A673 (cell line): Measurements from ENCODE around the gene PITX3. TPM values are rescaled to one million over a fixed set of nuclear protein-coding genes. Genes with fewer than 3 reads are reported as not detected.

Experiments used
- BruUV-seq: library from RNA; stranded (reverse); fragments of 400-500 nt; replicated peaks from 2 replicates; lab custom pipeline; 2021; lab: Mats Ljungman, UMichigan
- CTCF ChIA-PET: fragments of 300-600 bp; sonication (Branson Sonifier 250); formaldehyde crosslinking; loops from one replicate; lab custom pipeline; 2022; ENCODE audit warnings: antibody characterized with exemption; lab: Charles Lee
- POLR2A ChIA-PET: fragments of 300-600 bp; sonication (Branson Sonifier 250); formaldehyde crosslinking; loops from one replicate; lab custom pipeline; 2022; ENCODE audit warnings: antibody characterized with exemption; ENCODE audit not compliant: low non-redundant PET; lab: Charles Lee
- DNase-seq: peaks from one replicate; pipeline ENCODE4 v3.0.0-alpha.2; 2015; ENCODE audit warnings: low spot score
- H3K27ac ChIP-seq: fragments of 200-600 bp; sonication (generic); 2 replicates; pipeline ENCODE4 v1.5.1; 2016; ENCODE audit warnings: mixed run types, low read depth, mild to moderate bottlenecking, mixed read lengths, antibody characterized with exemption, low read length; ENCODE audit not compliant: poor library complexity, severe bottlenecking
- H3K27me3 ChIP-seq: fragments of 200-600 bp; sonication (generic); replicated peaks from 2 replicates; pipeline ENCODE4 v1.6.1; 2017; ENCODE audit warnings: mixed run types, low read depth, mild to moderate bottlenecking, mixed read lengths, antibody characterized with exemption, low read length; ENCODE audit not compliant: insufficient read depth, poor library complexity
- H3K36me3 ChIP-seq: fragments of 200-600 bp; sonication (generic); 2 replicates; pipeline ENCODE4 v1.6.1; 2016; ENCODE audit warnings: mixed run types, mild to moderate bottlenecking, mixed read lengths, antibody characterized with exemption, low read length; ENCODE audit not compliant: insufficient read depth, poor library complexity, severe bottlenecking
- H3K4me1 ChIP-seq: fragments of 200-600 bp; sonication (generic); 2 replicates; pipeline ENCODE4 v1.6.1; 2017; ENCODE audit warnings: mixed run types, mild to moderate bottlenecking, mixed read lengths, antibody characterized with exemption, low read length; ENCODE audit not compliant: insufficient read depth, poor library complexity, severe bottlenecking
- H3K4me3 ChIP-seq: fragments of 200-600 bp; sonication (generic); 2 replicates; pipeline ENCODE4 v1.5.1; 2016; ENCODE audit warnings: low read depth, mixed run types, mild to moderate bottlenecking, mixed read lengths, low read length; ENCODE audit not compliant: poor library complexity, severe bottlenecking
- H3K9me3 ChIP-seq: fragments of 200-600 bp; sonication (generic); 2 replicates; pipeline ENCODE4 v1.6.1; 2016; ENCODE audit warnings: mixed run types, low read depth, mild to moderate bottlenecking, mixed read lengths, antibody characterized with exemption, low read length; ENCODE audit not compliant: poor library complexity, severe bottlenecking
- EZH2 ChIP-seq: fragments of 200-600 bp; sonication (generic); IDR thresholded peaks from 2 replicates; pipeline ENCODE4 v1.6.1; 2017; ENCODE audit warnings: borderline replicate concordance, low read depth, mild to moderate bottlenecking, mixed read lengths, antibody characterized with exemption, low read length; ENCODE audit not compliant: poor library complexity, severe bottlenecking
- intact Hi-C: fragments of 100-400 bp; cut with micrococcal nuclease; formaldehyde crosslinking; loops from one replicate; pipeline ENCODE4 v1.10.0; 2022; ENCODE audit not compliant: unreplicated experiment
- total RNA-seq: library from RNA; stranded (reverse); gene quantifications from 2 replicates; pipeline ENCODE4 v1.2.3, GENCODE V29; 2021
- TF ChIP-seq, protein P1 (sequence below): fragments of 300-800, 200-600 bp; sonication (generic); conservative IDR thresholded peaks from 2 replicates; pipeline ENCODE4 v1.5.1; 2017; ENCODE audit warnings: low read depth, mild to moderate bottlenecking, antibody characterized with exemption, low read length, moderate library complexity, mixed read lengths

Gene PITX3
- total RNA-seq, 1 experiment from 2014 or later, result not detected

DNA sequence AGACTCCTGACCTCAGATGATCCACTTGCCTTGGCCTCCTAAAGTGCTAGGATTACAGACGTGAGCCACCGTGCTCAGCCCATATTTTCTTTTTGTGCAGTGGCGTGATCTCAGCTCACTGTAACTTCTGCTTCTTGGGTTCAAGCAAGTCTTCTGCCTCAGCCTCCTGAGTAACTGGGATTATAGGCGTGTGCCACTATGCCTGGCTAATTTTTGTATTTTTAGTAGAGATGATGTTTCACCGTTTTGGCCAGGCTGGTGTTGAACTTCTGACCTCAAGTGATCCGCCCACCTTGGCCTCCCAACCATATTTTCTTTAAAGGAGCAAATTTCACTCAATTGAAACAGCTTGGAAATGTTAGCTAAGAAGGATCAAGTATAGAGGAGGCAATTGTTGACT lies 20.5 kb upstream of the PITX3 start:
- Histone ChIP-seq H3K9me3 (no peaks in the 10 kb centered on the region), H3K27ac (no peak overlapping the region), H3K36me3 (peaks cover 24% of the 10 kb centered on the region), H3K4me3 (no peak overlapping the region), H3K27me3 (no peaks in the 10 kb centered on the region), H3K4me1 (no peaks in the 10 kb centered on the region)
- intact Hi-C loops, result no loop called here
- POLR2A ChIA-PET, result no interaction called here
- DNase-seq, result no peak
- TF ChIP-seq, protein P1, sequence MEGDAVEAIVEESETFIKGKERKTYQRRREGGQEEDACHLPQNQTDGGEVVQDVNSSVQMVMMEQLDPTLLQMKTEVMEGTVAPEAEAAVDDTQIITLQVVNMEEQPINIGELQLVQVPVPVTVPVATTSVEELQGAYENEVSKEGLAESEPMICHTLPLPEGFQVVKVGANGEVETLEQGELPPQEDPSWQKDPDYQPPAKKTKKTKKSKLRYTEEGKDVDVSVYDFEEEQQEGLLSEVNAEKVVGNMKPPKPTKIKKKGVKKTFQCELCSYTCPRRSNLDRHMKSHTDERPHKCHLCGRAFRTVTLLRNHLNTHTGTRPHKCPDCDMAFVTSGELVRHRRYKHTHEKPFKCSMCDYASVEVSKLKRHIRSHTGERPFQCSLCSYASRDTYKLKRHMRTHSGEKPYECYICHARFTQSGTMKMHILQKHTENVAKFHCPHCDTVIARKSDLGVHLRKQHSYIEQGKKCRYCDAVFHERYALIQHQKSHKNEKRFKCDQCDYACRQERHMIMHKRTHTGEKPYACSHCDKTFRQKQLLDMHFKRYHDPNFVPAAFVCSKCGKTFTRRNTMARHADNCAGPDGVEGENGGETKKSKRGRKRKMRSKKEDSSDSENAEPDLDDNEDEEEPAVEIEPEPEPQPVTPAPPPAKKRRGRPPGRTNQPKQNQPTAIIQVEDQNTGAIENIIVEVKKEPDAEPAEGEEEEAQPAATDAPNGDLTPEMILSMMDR, result no peak
- TF ChIP-seq EZH2, result no peak
- CTCF ChIA-PET, result no interaction called here
- no TSS peak for BruUV-seq

DNA sequence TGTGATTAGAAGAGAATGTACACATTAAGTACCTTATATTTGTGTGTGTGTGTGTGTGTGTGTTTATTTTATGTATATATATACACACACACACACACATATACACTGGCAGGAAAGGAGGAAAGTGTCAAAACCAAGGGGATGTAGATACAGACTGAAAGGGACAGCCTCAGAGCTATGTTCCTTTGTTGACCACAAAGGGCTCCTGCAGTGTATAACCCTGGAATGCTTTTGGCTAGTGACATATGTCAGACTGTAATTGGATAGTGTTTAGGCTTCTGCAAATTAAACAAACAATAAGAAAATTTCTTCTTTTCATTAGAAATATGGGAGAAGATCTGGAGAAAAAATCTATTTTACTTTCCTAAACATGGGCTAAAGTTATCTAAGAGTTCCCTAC lies 19.9 kb upstream of the PITX3 start:
- TSS peak; percentile 9 for BruUV-seq
- Histone ChIP-seq H3K27ac (no peak overlapping the region), H3K4me3 (no peak overlapping the region), H3K9me3 (no peaks in the 10 kb centered on the region), H3K4me1 (no peaks in the 10 kb centered on the region), H3K36me3 (peaks cover 24% of the 10 kb centered on the region), H3K27me3 (no peaks in the 10 kb centered on the region)
- CTCF ChIA-PET, result no interaction called here
- TF ChIP-seq, protein P1, result no peak
- no peak for TF ChIP-seq EZH2
- POLR2A ChIA-PET, result no interaction called here
- intact Hi-C loops, result no loop called here
- no peak for DNase-seq

DNA sequence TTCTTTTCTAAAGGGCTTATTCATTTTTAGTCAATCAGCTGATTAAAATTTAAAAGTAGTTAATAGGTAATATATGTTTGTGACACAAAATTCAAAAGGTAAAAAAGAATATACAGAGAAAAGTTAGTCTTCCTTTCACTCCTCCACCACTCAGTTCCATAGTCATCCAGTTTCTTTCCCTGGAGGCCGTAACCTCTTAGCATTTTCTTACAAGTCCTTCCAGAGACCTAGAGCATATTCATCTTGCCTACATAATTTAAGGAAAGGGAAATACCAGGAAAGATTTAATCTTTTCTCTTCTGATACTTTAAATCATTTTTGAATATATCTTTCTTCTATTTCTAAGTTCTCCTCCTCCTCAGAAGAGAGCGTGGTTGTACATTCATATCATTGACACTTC lies 14.1 kb upstream of the PITX3 start:
- TF ChIP-seq, protein P1, result no peak
- no peak for TF ChIP-seq EZH2
- ChIA-PET CTCF (no interaction called here), POLR2A (no interaction called here)
- H3K27me3 ChIP-seq, result no peaks in the 10 kb centered on the region
- BruUV-seq, result no TSS peak
- H3K4me3 ChIP-seq, result no peak overlapping the region
- H3K9me3 ChIP-seq, result no peaks in the 10 kb centered on the region
- no peak for DNase-seq
- no peak overlapping the region for H3K27ac ChIP-seq
- no peaks in the 10 kb centered on the region for H3K4me1 ChIP-seq
- intact Hi-C loops, result no loop called here
- H3K36me3 ChIP-seq, result peaks cover 8% of the 10 kb centered on the region
